Body of pancreas (tissue), 4 donors: ENCODE measurements around the gene IGHMBP2.

Source experiments
- POLR2A ChIP-seq, 3 donors: fragments of 450-650 bp; IDR thresholded peaks; one replicate each; pipeline ENCODE4 v1.6.1; 2016; ENCODE audit warnings: antibody characterized with exemption in 3 of 3, mild to moderate bottlenecking in 2 of 3
- TF ChIP-seq, protein P1 (sequence below), 7 experiments: fragments of 450-650 bp in 4 of 7; fragments of 200-600 bp in 3 of 7; sonication (generic) in 3 of 7; IDR thresholded peaks; one replicate each; pipeline ENCODE4 v1.5.1; 2016 to 2019; ENCODE audit warnings: antibody characterized with exemption in 7 of 7

DNA sequence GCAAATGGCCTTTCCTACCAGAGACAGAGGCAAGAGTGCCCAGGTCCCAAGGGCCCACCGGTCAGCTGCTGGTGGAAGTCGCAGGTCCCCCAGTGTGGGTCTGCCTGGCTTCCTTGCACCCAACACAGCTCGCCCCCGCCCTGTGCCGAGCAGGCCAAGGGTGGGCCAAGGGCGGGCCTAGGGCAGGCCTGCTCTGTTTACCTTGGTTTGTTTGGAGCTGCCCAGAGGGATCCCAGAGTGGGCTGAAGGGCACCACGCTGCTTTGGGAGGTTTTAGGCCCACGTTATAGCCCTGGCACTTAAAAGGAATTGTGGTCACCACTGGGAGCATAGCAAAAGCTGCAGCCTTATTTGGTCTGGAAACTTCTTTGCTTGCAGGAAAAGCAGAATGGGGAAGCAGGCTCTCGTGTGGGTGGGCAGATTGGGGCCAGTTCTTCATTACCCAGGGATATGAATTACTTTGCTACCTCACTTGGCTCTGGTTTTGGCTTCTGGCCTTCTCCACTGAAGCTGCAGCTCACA is 39.1 kb downstream of the IGHMBP2 start:
- TF ChIP-seq POLR2A (IDR thresholded peaks at IDR 0.05) = no peak
- TF ChIP-seq, protein P1, sequence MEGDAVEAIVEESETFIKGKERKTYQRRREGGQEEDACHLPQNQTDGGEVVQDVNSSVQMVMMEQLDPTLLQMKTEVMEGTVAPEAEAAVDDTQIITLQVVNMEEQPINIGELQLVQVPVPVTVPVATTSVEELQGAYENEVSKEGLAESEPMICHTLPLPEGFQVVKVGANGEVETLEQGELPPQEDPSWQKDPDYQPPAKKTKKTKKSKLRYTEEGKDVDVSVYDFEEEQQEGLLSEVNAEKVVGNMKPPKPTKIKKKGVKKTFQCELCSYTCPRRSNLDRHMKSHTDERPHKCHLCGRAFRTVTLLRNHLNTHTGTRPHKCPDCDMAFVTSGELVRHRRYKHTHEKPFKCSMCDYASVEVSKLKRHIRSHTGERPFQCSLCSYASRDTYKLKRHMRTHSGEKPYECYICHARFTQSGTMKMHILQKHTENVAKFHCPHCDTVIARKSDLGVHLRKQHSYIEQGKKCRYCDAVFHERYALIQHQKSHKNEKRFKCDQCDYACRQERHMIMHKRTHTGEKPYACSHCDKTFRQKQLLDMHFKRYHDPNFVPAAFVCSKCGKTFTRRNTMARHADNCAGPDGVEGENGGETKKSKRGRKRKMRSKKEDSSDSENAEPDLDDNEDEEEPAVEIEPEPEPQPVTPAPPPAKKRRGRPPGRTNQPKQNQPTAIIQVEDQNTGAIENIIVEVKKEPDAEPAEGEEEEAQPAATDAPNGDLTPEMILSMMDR (IDR thresholded peaks at IDR 0.05) = no peak
